Stomach (tissue), 9 donors: ENCODE results near the gene HMGA1. TPM values are rescaled to one million over a fixed set of nuclear protein-coding genes. Genes with fewer than 3 reads are reported as not detected.
"Not testable (repeated sequence)": the region's sequence is repeated elsewhere in the genome, so short reads cannot be mapped to it uniquely, and the experiment has no call there.

Source experiments
- DNase-seq, 2 donors: peaks; one replicate each; pipeline versions ENCODE4 v3.0.0 to v3.0.0-alpha.2; 2013 to 2019
- H3K27ac ChIP-seq, 5 donors: fragments of 200-600 bp in 4 of 5; sonication (generic) in 4 of 5; one replicate each; pipeline ENCODE4 v1.5.1; 2013 to 2019; ENCODE audit warnings: mild to moderate bottlenecking in 1 of 5, moderate library complexity in 1 of 5
- H3K27me3 ChIP-seq, 3 donors: fragments of 200-600 bp; sonication (generic); one replicate each; pipeline ENCODE4 v1.5.1; 2017 to 2019; ENCODE audit warnings: mixed run types in 1 of 3
- H3K36me3 ChIP-seq, 4 donors: fragments of 200-600 bp; sonication (generic); 1 replicate in 3 of 4; 2 replicates in 1 of 4; pipeline ENCODE4 v1.5.1; 2016 to 2019
- H3K4me1 ChIP-seq, 4 donors: fragments of 200-600 bp; sonication (generic); one replicate each; pipeline ENCODE4 v1.5.1; 2016 to 2019
- H3K4me3 ChIP-seq, 4 donors: fragments of 200-600 bp; sonication (generic) in 3 of 4; one replicate each; pipeline ENCODE4 v1.5.1; 2016 to 2019; ENCODE audit warnings: mild to moderate bottlenecking in 1 of 4
- H3K9me3 ChIP-seq, 4 donors: fragments of 200-600 bp; sonication (generic); one replicate each; pipeline ENCODE4 v1.5.1; 2016 to 2019
- EP300 ChIP-seq: sonication (generic); formaldehyde crosslinking; IDR thresholded peaks from one replicate; pipeline ENCODE4 v1.6.1; 2017; ENCODE audit warnings: antibody characterized with exemption
- POLR2A ChIP-seq, 4 donors: fragments of 450-650 bp; IDR thresholded peaks; one replicate each; pipeline ENCODE4 v1.6.1; 2016; ENCODE audit warnings: antibody characterized with exemption in 4 of 4, control low read depth in 2 of 4, mild to moderate bottlenecking in 1 of 4, moderate library complexity in 1 of 4
- POLR2AphosphoS5 ChIP-seq, 3 donors: sonication (generic); formaldehyde crosslinking; IDR thresholded peaks; one replicate each; pipeline ENCODE4 v1.6.1; 2016; ENCODE audit warnings: antibody characterized with exemption in 3 of 3
- WGBS, 5 donors: extraction: QIAGEN DNeasy Blood & Tissue Kit in 3 of 5; methylation state at CpG; one replicate each; pipeline versions ENCODE4 v1.1.5 to v1.1.7; 2013 to 2018; 5-methylcytosine and 5-hydroxymethylcytosine counted together
- intact Hi-C: fragments of 100-400 bp; cut with DNase I; formaldehyde crosslinking; loops from one replicate; pipeline ENCODE4 v1.15.1; 2023; ENCODE audit warnings: low total_unique reads
- polyA plus RNA-seq, 3 donors: library from polyadenylated mRNA; stranded (reverse); fragments of 200-250 nt; gene quantifications; one replicate each; pipeline ENCODE4 v1.2.3, GENCODE V29; 2013
- total RNA-seq, 5 donors: library from RNA; depleted of rRNA; stranded (reverse); fragments of >200 nt; gene quantifications; one replicate each; pipeline versions ENCODE4 v1.1.0 to v1.2.3, GENCODE V29; 2014 to 2016
- TF ChIP-seq, protein P1 (sequence below), 7 experiments: fragments of 450-650 bp in 4 of 7; fragments of 200-600 bp in 3 of 7; sonication (generic) in 3 of 7; IDR thresholded peaks; one replicate each; pipeline ENCODE4 v1.5.1; 2016 to 2019; ENCODE audit warnings: antibody characterized with exemption in 7 of 7, control low read depth in 2 of 7, mild to moderate bottlenecking in 1 of 7
- donor health status: healthy with polysubstance abuse.
- donor health status: Bipolar disorder and iron deficiency.
- donor health status: healthy.

HMGA1 gene
- total and polyA plus RNA-seq, 8 donors, result 9.3 to 114 (median 67.4) TPM

DNA sequence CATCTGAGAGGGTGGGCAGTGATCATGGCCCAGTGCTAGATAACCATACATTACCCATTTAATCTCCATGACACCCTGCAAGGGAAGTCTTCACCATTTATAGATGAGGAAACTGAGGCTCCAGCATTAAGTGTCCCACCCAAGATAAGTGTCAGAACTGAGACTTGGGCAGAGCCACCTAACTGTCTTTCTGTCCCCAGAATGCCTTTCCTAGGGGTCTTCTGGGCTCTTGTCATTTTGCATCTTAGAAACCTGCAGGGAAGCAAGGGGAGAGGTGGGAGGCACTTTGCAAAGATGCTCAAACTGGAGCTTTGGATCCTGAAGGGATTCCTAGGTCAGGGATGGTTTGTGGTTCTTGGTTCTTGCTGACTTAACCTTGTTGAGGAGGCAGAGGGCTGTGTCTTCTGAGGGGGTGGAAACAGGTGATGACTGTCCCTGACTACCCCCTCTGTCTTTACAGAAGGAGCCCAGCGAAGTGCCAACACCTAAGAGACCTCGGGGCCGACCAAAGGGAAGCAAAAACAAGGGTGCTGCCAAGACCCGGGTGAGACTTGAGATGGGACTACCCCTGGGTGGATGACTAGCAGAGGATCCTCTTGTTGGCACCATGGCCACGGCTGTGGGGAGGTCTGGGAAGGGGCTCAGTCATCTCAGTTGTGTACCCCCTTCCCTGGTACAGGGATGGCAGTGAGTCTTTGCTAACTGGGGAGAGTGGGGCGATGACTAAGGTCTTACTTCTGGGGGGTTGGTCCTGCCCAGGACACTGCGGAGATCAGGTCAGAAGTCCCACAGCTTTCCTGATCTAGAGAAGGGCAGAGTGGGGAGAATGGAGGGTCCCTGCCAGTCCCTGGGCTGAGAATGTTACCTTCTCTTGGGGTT is 5.8 kb downstream of the HMGA1 start:
- peaks cover 28 to 79% (median 36%) of the 10 kb centered on the region in 4 donors for H3K4me1 ChIP-seq
- H3K4me3 ChIP-seq, result no peak overlapping the region
- H3K27me3 ChIP-seq, result no peaks in the 10 kb centered on the region
- intact Hi-C loops, result no loop called here
- H3K9me3 ChIP-seq, result no peaks in the 10 kb centered on the region
- H3K27ac ChIP-seq, result peak overlapping the region in 2 of 5 donors; percentile 74 to 85
- DNase-seq, result peak in 1 of 2 donors; percentile 1
- 82 to 85% (median 84%) methylated on average over 6 to 7 of the region's 7 CpGs for WGBS, 5 donors
- TF ChIP-seq EP300 (no peak), POLR2AphosphoS5 (IDR thresholded peaks at IDR 0.05) (no peak), POLR2A (IDR thresholded peaks at IDR 0.05) (no peak)
- TF ChIP-seq, protein P1, sequence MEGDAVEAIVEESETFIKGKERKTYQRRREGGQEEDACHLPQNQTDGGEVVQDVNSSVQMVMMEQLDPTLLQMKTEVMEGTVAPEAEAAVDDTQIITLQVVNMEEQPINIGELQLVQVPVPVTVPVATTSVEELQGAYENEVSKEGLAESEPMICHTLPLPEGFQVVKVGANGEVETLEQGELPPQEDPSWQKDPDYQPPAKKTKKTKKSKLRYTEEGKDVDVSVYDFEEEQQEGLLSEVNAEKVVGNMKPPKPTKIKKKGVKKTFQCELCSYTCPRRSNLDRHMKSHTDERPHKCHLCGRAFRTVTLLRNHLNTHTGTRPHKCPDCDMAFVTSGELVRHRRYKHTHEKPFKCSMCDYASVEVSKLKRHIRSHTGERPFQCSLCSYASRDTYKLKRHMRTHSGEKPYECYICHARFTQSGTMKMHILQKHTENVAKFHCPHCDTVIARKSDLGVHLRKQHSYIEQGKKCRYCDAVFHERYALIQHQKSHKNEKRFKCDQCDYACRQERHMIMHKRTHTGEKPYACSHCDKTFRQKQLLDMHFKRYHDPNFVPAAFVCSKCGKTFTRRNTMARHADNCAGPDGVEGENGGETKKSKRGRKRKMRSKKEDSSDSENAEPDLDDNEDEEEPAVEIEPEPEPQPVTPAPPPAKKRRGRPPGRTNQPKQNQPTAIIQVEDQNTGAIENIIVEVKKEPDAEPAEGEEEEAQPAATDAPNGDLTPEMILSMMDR (IDR thresholded peaks at IDR 0.05), result no peak
- H3K36me3 ChIP-seq, result peaks cover 4 to 49% (median 35%) of the 10 kb centered on the region in 4 donors

DNA sequence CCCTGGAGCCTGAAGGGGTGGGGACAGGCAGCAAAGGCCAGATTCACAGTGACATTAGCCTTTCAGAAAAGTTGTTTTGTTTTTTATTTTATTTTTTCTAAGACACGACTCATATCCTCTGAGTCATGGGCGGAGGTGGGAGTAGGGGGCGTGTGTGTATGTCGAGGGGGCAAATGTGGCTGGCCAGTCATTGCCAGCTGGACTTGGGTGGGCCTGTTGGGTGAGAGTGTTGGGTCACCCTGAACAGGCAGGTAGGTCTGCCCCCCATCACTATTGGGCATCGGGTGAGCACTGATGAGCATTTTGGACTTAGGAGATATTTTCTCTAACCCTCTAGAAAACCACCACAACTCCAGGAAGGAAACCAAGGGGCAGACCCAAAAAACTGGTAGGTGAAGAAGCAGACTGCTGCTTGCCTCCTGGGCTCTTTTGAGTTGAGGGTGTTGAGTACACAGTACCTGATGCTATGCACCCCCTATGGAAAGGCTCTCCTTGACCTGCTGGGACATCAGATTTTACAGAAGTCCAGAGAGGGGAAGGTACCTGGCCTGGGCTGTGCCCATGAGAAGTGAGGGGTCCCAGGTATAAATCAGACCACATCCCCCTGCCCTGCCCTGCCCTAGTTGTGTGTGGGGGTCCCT is 6.6 kb downstream of the HMGA1 start:
- H3K36me3 ChIP-seq, result peaks cover 4 to 49% (median 35%) of the 10 kb centered on the region in 4 donors
- H3K9me3 ChIP-seq, result no peaks in the 10 kb centered on the region
- intact Hi-C loops, result no loop called here
- H3K27ac ChIP-seq, result peak overlapping the region in 4 of 5 donors; percentile 63 to 85 (median 72)
- TF ChIP-seq, protein P1 (IDR thresholded peaks at IDR 0.05), result no peak
- TF ChIP-seq POLR2A (IDR thresholded peaks at IDR 0.05), result no peak
- TF ChIP-seq POLR2AphosphoS5 (IDR thresholded peaks at IDR 0.05), result no peak
- TF ChIP-seq EP300, result no peak
- no peak overlapping the region for H3K4me3 ChIP-seq
- peaks cover 31 to 82% (median 37%) of the 10 kb centered on the region in 4 donors for H3K4me1 ChIP-seq
- 42 to 66% (median 58%) methylated on average over 5 of the region's 5 CpGs for WGBS, 5 donors
- H3K27me3 ChIP-seq, result no peaks in the 10 kb centered on the region
- DNase-seq, result peak in 1 of 2 donors; percentile 4

DNA sequence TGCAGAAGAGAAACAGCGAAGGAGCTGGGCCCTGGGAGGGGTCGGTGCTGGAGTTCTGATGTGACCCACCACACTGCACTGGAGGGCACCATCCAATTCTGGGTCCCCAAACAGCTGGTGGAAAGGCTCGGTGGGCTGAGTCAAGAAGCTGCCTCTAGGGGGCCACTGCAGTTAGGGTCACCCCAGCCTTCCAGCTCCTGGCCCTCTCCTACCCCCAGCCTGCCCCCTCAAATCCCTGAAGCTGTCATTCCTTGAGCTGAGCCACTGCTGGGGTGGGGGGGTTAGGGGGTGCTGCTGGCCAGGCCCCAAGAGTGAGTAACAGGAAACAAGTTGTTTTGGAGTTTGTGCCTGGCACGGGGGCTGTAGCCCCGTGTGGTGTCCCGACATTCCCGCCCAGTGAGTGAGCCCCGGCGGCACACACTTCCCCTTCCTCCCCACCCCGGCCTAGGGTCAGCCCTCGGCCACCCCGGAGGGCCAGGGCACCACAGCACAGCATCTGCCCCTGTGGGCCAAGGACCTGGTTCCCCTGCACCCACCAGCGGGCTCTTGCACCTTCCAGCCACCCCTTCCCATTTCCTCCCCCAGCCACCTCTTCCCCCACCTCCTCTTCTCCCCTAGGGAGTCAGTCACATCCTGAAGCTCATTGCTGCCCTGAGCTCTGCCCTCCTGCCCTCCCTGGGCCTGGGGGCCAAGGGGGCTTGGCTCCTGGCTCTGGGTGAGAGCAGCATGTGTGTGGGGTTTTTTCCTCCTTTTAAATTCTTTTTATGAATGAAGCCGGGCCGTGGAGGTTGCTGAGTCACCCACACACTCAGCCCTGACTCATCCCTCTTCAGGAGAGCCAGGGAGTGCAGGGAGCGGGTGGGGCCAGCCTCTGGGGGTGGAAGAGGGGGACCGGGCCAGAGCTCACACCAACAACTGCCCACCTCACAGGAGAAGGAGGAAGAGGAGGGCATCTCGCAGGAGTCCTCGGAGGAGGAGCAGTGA is 7.5 kb downstream of the HMGA1 start:
- H3K4me3 ChIP-seq, result peak overlapping the region in 1 of 4 donors; percentile 9
- DNase-seq, result peak; percentile 54 to 63
- H3K9me3 ChIP-seq, result no peaks in the 10 kb centered on the region
- peaks cover 28 to 76% (median 36%) of the 10 kb centered on the region in 4 donors for H3K4me1 ChIP-seq
- H3K27me3 ChIP-seq, result no peaks in the 10 kb centered on the region
- TF ChIP-seq POLR2A (IDR thresholded peaks at IDR 0.05), result no peak
- peak in 1 of 3 donors; percentile 49 for TF ChIP-seq POLR2AphosphoS5 (IDR thresholded peaks at IDR 0.05)
- TF ChIP-seq, protein P1 (IDR thresholded peaks at IDR 0.05), result peak in 1 of 7 experiments; percentile 10
- TF ChIP-seq EP300, result no peak
- H3K27ac ChIP-seq, result peak overlapping the region in 4 of 5 donors; percentile 63 to 85 (median 72)
- 27 to 50% (median 41%) methylated on average over 15 to 19 of the region's 19 CpGs for WGBS, 5 donors
- intact Hi-C loops, result no loop called here
- peaks cover 4 to 49% (median 35%) of the 10 kb centered on the region in 4 donors for H3K36me3 ChIP-seq

DNA sequence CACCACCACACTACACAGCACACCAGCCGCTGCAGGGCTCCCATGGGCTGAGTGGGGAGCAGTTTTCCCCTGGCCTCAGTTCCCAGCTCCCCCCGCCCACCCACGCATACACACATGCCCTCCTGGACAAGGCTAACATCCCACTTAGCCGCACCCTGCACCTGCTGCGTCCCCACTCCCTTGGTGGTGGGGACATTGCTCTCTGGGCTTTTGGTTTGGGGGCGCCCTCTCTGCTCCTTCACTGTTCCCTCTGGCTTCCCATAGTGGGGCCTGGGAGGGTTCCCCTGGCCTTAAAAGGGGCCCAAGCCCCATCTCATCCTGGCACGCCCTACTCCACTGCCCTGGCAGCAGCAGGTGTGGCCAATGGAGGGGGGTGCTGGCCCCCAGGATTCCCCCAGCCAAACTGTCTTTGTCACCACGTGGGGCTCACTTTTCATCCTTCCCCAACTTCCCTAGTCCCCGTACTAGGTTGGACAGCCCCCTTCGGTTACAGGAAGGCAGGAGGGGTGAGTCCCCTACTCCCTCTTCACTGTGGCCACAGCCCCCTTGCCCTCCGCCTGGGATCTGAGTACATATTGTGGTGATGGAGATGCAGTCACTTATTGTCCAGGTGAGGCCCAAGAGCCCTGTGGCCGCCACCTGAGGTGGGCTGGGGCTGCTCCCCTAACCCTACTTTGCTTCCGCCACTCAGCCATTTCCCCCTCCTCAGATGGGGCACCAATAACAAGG is 8.5 kb downstream of the HMGA1 start:
- Histone ChIP-seq H3K27ac (peak overlapping the region in 4 of 5 donors; percentile 63 to 85 (median 72)), H3K36me3 (peaks cover 4 to 45% (median 35%) of the 10 kb centered on the region in 4 donors), H3K4me1 (peaks cover 28 to 73% (median 43%) of the 10 kb centered on the region in 4 donors)
- not testable (repeated sequence) for DNase-seq, H3K9me3 ChIP-seq, H3K4me3 ChIP-seq, H3K27me3 ChIP-seq
- intact Hi-C loops, result loop anchor here (5.0 kb wide), 1 partner anchor 167 kb away; no protein-coding TSS in a partner anchor
- 79 to 88% (median 86%) methylated on average over 11 to 12 of the region's 13 CpGs for WGBS, 5 donors

DNA sequence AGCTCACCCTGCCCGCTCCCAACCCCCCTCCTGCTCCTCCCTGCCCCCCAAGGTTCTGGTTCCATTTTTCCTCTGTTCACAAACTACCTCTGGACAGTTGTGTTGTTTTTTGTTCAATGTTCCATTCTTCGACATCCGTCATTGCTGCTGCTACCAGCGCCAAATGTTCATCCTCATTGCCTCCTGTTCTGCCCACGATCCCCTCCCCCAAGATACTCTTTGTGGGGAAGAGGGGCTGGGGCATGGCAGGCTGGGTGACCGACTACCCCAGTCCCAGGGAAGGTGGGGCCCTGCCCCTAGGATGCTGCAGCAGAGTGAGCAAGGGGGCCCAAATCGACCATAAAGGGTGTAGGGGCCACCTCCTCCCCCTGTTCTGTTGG is 9.1 kb downstream of the HMGA1 start:
- DNase-seq, H3K27me3 ChIP-seq, H3K9me3 ChIP-seq, H3K4me3 ChIP-seq: not testable (repeated sequence)
- H3K27ac ChIP-seq, result peak overlapping the region in 1 of 5 donors; percentile 1
- intact Hi-C loops, result loop anchor here (5.0 kb wide), 1 partner anchor 167 kb away; no protein-coding TSS in a partner anchor
- peaks cover 28 to 69% (median 43%) of the 10 kb centered on the region in 4 donors for H3K4me1 ChIP-seq
- 73 to 79% (median 77%) methylated on average over 7 of the region's 7 CpGs for WGBS, 5 donors
- peaks cover 4 to 40% (median 31%) of the 10 kb centered on the region in 4 donors for H3K36me3 ChIP-seq
